Uterus (tissue), 4 donors: ENCODE results near the gene FRMPD4. TPM values are rescaled to one million over a fixed set of nuclear protein-coding genes. Genes with fewer than 3 reads are reported as not detected.

Experiments used
- DNase-seq, 2 donors: peaks; one replicate each; pipeline ENCODE4 v3.0.0-alpha.2; 2019 to 2020
- H3K27ac ChIP-seq, 2 donors: fragments of 200-600 bp; sonication (generic); 1 replicate in 1 of 2; 2 replicates in 1 of 2; pipeline ENCODE4 v1.5.1; 2016 to 2018
- H3K27me3 ChIP-seq, 2 donors: fragments of 200-600 bp; sonication (generic); one replicate each; pipeline ENCODE4 v1.5.1; 2018 to 2019; ENCODE audit warnings: control low read depth in 1 of 2
- H3K36me3 ChIP-seq, 2 donors: fragments of 200-600 bp; sonication (generic); one replicate each; pipeline ENCODE4 v1.5.1; 2019; ENCODE audit warnings: control low read depth in 1 of 2
- H3K4me1 ChIP-seq, 2 donors: fragments of 200-600 bp; sonication (generic); one replicate each; pipeline ENCODE4 v1.5.1; 2018 to 2019; ENCODE audit warnings: control low read depth in 1 of 2
- H3K4me3 ChIP-seq, 2 donors: fragments of 200-600 bp; sonication (generic); 1 replicate in 1 of 2; 2 replicates in 1 of 2; pipeline ENCODE4 v1.5.1; 2018 to 2019; ENCODE audit warnings: mild to moderate bottlenecking in 1 of 2
- H3K9me3 ChIP-seq, 2 donors: fragments of 200-600 bp; sonication (generic); one replicate each; pipeline ENCODE4 v1.5.1; 2019; ENCODE audit warnings: control low read depth in 1 of 2
- CTCF ChIP-seq, 4 experiments: fragments of 200-600 bp in 2 of 4; fragments of 450-650 bp in 2 of 4; sonication (generic) in 2 of 4; IDR thresholded peaks; one replicate each; pipeline ENCODE4 v1.5.1; 2016 to 2019; ENCODE audit warnings: antibody characterized with exemption in 4 of 4, mild to moderate bottlenecking in 2 of 4, moderate library complexity in 1 of 4
- POLR2A ChIP-seq, 2 donors: fragments of 450-650 bp; IDR thresholded peaks; one replicate each; pipeline ENCODE4 v1.6.1; 2016; ENCODE audit warnings: antibody characterized with exemption in 2 of 2, mild to moderate bottlenecking in 1 of 2, moderate library complexity in 1 of 2
- intact Hi-C: fragments of 100-400 bp; cut with DNase I; formaldehyde crosslinking; loops from one replicate; pipeline ENCODE4 v1.15.1; 2023; ENCODE audit warnings: low total_unique reads
- total RNA-seq, 4 donors: library from RNA; depleted of rRNA in 3 of 4; stranded (reverse); fragments of >200 nt in 3 of 4; gene quantifications; one replicate each; pipeline versions ENCODE4 v1.1.0 to v1.2.4, GENCODE V29; 2014 to 2023
- donor health status: DM: yes; HTN: yes; CAD: no.

Gene FRMPD4
- total RNA-seq, 4 donors from 2014 or later: 0.06 to 0.41 TPM; not detected in 2

GRCh38 chrX:12374286-12374685 is 236.0 kb downstream of the FRMPD4 start:
- H3K27ac ChIP-seq: no peak overlapping the region
- H3K36me3 ChIP-seq: no peaks in the 10 kb centered on the region
- H3K4me1 ChIP-seq: no peaks in the 10 kb centered on the region
- no peaks in the 10 kb centered on the region for H3K27me3 ChIP-seq
- H3K4me3 ChIP-seq: no peak overlapping the region
- intact Hi-C loops: no loop called here
- no peaks in the 10 kb centered on the region for H3K9me3 ChIP-seq
- TF ChIP-seq POLR2A (IDR thresholded peaks at IDR 0.05) (no peak), CTCF (IDR thresholded peaks at IDR 0.05) (no peak)
- DNase-seq: no peak

- TF ChIP-seq CTCF (IDR thresholded peaks at IDR 0.05) (no peak), POLR2A (IDR thresholded peaks at IDR 0.05) (no peak)
- H3K27me3 ChIP-seq: no peaks in the 10 kb centered on the region
- no peaks in the 10 kb centered on the region for H3K4me1 ChIP-seq
- DNase-seq: no peak
- no peaks in the 10 kb centered on the region for H3K9me3 ChIP-seq
- intact Hi-C loops: no loop called here
- H3K36me3 ChIP-seq: no peaks in the 10 kb centered on the region
- no peak overlapping the region for H3K4me3 ChIP-seq
- no peak overlapping the region for H3K27ac ChIP-seq
Measured at GRCh38 chrX:12378253-12378652, 240.0 kb downstream of the FRMPD4 start.

GRCh38 chrX:12378706-12379105 is 240.4 kb downstream of the FRMPD4 start:
- DNase-seq: no peak
- Histone ChIP-seq H3K4me3 (no peak overlapping the region), H3K4me1 (no peaks in the 10 kb centered on the region), H3K9me3 (no peaks in the 10 kb centered on the region), H3K27me3 (no peaks in the 10 kb centered on the region), H3K36me3 (no peaks in the 10 kb centered on the region), H3K27ac (no peak overlapping the region)
- TF ChIP-seq CTCF (IDR thresholded peaks at IDR 0.05) (no peak), POLR2A (IDR thresholded peaks at IDR 0.05) (no peak)
- intact Hi-C loops: no loop called here

- Histone ChIP-seq H3K36me3 (no peaks in the 10 kb centered on the region), H3K4me1 (no peaks in the 10 kb centered on the region), H3K27ac (no peak overlapping the region), H3K4me3 (no peak overlapping the region), H3K27me3 (no peaks in the 10 kb centered on the region), H3K9me3 (no peaks in the 10 kb centered on the region)
- intact Hi-C loops: no loop called here
- TF ChIP-seq CTCF (IDR thresholded peaks at IDR 0.05) (no peak), POLR2A (IDR thresholded peaks at IDR 0.05) (no peak)
- no peak for DNase-seq
Measured at GRCh38 chrX:12379671-12380070, 241.4 kb downstream of the FRMPD4 start.

GRCh38 chrX:12383196-12383595 is 244.9 kb downstream of the FRMPD4 start:
- H3K9me3 ChIP-seq: no peaks in the 10 kb centered on the region
- H3K27ac ChIP-seq: no peak overlapping the region
- H3K4me3 ChIP-seq: no peak overlapping the region
- TF ChIP-seq CTCF (IDR thresholded peaks at IDR 0.05) (no peak), POLR2A (IDR thresholded peaks at IDR 0.05) (no peak)
- no peak for DNase-seq
- H3K36me3 ChIP-seq: no peaks in the 10 kb centered on the region
- intact Hi-C loops: no loop called here
- no peaks in the 10 kb centered on the region for H3K27me3 ChIP-seq
- H3K4me1 ChIP-seq: no peaks in the 10 kb centered on the region
